SK-N-SH (cell line): ENCODE measurements around the gene CDSN.

Experiments used
- EP300 ChIP-seq, 2 experiments: IDR thresholded peaks; 2 replicates each; pipeline versions ENCODE4 v1.4.0 to v1.6.1; 2012; ENCODE audit warnings: borderline replicate concordance in 1 of 2, low read depth in 1 of 2, low read length in 1 of 2
- FOXJ3 ChIP-seq: sonication (generic); formaldehyde crosslinking; IDR thresholded peaks from 2 replicates; pipeline ENCODE4 v1.5.1; 2020; ENCODE audit warnings: mild to moderate bottlenecking, missing genetic modification reagents
- FOXM1 ChIP-seq: IDR thresholded peaks from 2 replicates; pipeline ENCODE4 v1.4.0; 2012; ENCODE audit warnings: low read depth, mild to moderate bottlenecking
- GATA2 ChIP-seq: sonication (generic); formaldehyde crosslinking; IDR thresholded peaks from 2 replicates; pipeline ENCODE4 v1.5.0; 2020; ENCODE audit warnings: mild to moderate bottlenecking, missing genetic modification reagents
- MXI1 ChIP-seq: IDR thresholded peaks from 2 replicates; pipeline ENCODE4 v1.6.1; 2012; ENCODE audit warnings: mild to moderate bottlenecking, low read depth, low read length, improper control_type of control experiment
- NFIC ChIP-seq: IDR thresholded peaks from 2 replicates; pipeline ENCODE4 v1.4.0; 2012; ENCODE audit warnings: borderline replicate concordance
- POLR2AphosphoS5 ChIP-seq: IDR thresholded peaks from 2 replicates; pipeline ENCODE4 v1.6.1; 2012; ENCODE audit warnings: low read depth, low read length
- SMC3 ChIP-seq: IDR thresholded peaks from 2 replicates; pipeline ENCODE4 v1.6.1; 2012; ENCODE audit warnings: low read depth, low read length, improper control_type of control experiment
- TAF1 ChIP-seq: IDR thresholded peaks from 2 replicates; pipeline ENCODE4 v1.6.1; 2012; ENCODE audit warnings: low read depth, mild to moderate bottlenecking, low read length, moderate library complexity, borderline replicate concordance
- TF ChIP-seq, protein P1 (sequence below): fragments of 200-600 bp; sonication (generic); IDR thresholded peaks from 2 replicates; pipeline ENCODE4 v1.6.1; 2017; ENCODE audit warnings: antibody characterized with exemption, mild to moderate bottlenecking, moderate library complexity
- TF ChIP-seq, protein P2 (sequence below): IDR thresholded peaks from 2 replicates; pipeline ENCODE4 v1.4.0; 2012; ENCODE audit warnings: low read depth
- TF ChIP-seq, protein P3 (sequence below): IDR thresholded peaks from 2 replicates; pipeline ENCODE4 v1.4.0; 2012; ENCODE audit warnings: low read depth, borderline replicate concordance
- TF ChIP-seq, protein P4 (sequence below): IDR thresholded peaks from 2 replicates; pipeline ENCODE4; 2012
- TF ChIP-seq, protein P5 (sequence below): IDR thresholded peaks from 2 replicates; pipeline ENCODE4 v1.6.1; 2012; ENCODE audit warnings: mild to moderate bottlenecking, low read depth, low read length, moderate library complexity

DNA sequence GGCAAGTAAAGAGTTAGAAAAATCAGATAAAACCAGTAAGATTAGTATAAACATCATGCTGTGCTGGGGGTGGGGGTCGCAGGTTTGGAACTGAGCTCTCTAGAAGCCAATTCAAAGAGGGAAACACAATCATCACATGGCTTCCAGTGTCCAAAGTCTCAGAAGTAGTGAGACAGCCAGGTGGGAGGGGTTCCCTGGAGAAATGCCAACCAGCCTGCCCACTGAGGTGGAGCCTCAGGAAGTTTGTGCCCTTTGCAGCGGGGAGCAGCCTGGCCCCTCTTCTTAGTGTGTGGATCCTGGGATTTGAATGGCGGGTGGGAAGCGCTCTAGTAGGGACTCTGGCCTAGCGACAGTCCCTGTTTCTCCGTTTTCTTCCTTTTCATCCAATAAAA is 29.3 kb downstream of the CDSN start:
- TF ChIP-seq, protein P1, sequence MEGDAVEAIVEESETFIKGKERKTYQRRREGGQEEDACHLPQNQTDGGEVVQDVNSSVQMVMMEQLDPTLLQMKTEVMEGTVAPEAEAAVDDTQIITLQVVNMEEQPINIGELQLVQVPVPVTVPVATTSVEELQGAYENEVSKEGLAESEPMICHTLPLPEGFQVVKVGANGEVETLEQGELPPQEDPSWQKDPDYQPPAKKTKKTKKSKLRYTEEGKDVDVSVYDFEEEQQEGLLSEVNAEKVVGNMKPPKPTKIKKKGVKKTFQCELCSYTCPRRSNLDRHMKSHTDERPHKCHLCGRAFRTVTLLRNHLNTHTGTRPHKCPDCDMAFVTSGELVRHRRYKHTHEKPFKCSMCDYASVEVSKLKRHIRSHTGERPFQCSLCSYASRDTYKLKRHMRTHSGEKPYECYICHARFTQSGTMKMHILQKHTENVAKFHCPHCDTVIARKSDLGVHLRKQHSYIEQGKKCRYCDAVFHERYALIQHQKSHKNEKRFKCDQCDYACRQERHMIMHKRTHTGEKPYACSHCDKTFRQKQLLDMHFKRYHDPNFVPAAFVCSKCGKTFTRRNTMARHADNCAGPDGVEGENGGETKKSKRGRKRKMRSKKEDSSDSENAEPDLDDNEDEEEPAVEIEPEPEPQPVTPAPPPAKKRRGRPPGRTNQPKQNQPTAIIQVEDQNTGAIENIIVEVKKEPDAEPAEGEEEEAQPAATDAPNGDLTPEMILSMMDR: no peak
- TF ChIP-seq TAF1: no peak
- no peak for TF ChIP-seq NFIC
- TF ChIP-seq FOXJ3 (CRISPR knock-in tag): no peak
- TF ChIP-seq, protein P2, sequence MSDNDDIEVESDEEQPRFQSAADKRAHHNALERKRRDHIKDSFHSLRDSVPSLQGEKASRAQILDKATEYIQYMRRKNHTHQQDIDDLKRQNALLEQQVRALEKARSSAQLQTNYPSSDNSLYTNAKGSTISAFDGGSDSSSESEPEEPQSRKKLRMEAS: no peak
- TF ChIP-seq EP300 (IDR thresholded peaks at IDR 0.05; ENCODE audit: borderline replicate concordance in 1 of 2, low read depth in 1 of 2, low read length in 1 of 2): no peak
- no peak for TF ChIP-seq POLR2AphosphoS5
- TF ChIP-seq, protein P3, sequence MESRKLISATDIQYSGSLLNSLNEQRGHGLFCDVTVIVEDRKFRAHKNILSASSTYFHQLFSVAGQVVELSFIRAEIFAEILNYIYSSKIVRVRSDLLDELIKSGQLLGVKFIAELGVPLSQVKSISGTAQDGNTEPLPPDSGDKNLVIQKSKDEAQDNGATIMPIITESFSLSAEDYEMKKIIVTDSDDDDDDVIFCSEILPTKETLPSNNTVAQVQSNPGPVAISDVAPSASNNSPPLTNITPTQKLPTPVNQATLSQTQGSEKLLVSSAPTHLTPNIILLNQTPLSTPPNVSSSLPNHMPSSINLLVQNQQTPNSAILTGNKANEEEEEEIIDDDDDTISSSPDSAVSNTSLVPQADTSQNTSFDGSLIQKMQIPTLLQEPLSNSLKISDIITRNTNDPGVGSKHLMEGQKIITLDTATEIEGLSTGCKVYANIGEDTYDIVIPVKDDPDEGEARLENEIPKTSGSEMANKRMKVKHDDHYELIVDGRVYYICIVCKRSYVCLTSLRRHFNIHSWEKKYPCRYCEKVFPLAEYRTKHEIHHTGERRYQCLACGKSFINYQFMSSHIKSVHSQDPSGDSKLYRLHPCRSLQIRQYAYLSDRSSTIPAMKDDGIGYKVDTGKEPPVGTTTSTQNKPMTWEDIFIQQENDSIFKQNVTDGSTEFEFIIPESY: no peak
- TF ChIP-seq, protein P4, sequence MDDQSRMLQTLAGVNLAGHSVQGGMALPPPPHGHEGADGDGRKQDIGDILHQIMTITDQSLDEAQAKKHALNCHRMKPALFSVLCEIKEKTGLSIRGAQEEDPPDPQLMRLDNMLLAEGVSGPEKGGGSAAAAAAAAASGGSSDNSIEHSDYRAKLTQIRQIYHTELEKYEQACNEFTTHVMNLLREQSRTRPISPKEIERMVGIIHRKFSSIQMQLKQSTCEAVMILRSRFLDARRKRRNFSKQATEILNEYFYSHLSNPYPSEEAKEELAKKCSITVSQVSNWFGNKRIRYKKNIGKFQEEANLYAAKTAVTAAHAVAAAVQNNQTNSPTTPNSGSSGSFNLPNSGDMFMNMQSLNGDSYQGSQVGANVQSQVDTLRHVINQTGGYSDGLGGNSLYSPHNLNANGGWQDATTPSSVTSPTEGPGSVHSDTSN: no peak
- no peak for TF ChIP-seq SMC3
- TF ChIP-seq, protein P5, sequence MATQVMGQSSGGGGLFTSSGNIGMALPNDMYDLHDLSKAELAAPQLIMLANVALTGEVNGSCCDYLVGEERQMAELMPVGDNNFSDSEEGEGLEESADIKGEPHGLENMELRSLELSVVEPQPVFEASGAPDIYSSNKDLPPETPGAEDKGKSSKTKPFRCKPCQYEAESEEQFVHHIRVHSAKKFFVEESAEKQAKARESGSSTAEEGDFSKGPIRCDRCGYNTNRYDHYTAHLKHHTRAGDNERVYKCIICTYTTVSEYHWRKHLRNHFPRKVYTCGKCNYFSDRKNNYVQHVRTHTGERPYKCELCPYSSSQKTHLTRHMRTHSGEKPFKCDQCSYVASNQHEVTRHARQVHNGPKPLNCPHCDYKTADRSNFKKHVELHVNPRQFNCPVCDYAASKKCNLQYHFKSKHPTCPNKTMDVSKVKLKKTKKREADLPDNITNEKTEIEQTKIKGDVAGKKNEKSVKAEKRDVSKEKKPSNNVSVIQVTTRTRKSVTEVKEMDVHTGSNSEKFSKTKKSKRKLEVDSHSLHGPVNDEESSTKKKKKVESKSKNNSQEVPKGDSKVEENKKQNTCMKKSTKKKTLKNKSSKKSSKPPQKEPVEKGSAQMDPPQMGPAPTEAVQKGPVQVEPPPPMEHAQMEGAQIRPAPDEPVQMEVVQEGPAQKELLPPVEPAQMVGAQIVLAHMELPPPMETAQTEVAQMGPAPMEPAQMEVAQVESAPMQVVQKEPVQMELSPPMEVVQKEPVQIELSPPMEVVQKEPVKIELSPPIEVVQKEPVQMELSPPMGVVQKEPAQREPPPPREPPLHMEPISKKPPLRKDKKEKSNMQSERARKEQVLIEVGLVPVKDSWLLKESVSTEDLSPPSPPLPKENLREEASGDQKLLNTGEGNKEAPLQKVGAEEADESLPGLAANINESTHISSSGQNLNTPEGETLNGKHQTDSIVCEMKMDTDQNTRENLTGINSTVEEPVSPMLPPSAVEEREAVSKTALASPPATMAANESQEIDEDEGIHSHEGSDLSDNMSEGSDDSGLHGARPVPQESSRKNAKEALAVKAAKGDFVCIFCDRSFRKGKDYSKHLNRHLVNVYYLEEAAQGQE: no peak
- no peak for TF ChIP-seq MXI1
- TF ChIP-seq GATA2 (CRISPR knock-in tag): no peak
- no peak for TF ChIP-seq FOXM1
